GM21723 (cell line): ENCODE measurements around the gene CARD10.

Experiments
- ATAC-seq: cut with Tn5 transposase; IDR thresholded peaks from one replicate; pipeline ENCODE4 v1.9.1; 2021; ENCODE audit warnings: mild to moderate bottlenecking, moderate library complexity; ENCODE audit not compliant: unreplicated experiment

Gene CARD10

GRCh38 chr22:37491106-37491505 is 28.1 kb downstream of the CARD10 start:
- ATAC-seq: no peak

GRCh38 chr22:37489983-37490382 is 29.2 kb downstream of the CARD10 start:
- ATAC-seq: no peak

- no peak for ATAC-seq
Measured at GRCh38 chr22:37488337-37489135, 30.7 kb downstream of the CARD10 start.

- no peak for ATAC-seq
Measured at GRCh38 chr22:37487571-37487970, 31.6 kb downstream of the CARD10 start.

- ATAC-seq: no peak
Measured at GRCh38 chr22:37487129-37487528, 32.1 kb downstream of the CARD10 start.

GRCh38 chr22:37486224-37486845 is 32.9 kb downstream of the CARD10 start, which contains the start of gene MFNG:
Gene MFNG (minus strand): TSS chr22:37486384. CDS start chr22:37486177, 207 bp downstream.
- peak; percentile 54 for ATAC-seq

- ATAC-seq: peak; percentile 26
Measured at GRCh38 chr22:37485395-37486223, 33.6 kb downstream of the CARD10 start.

- peak; percentile 43 for ATAC-seq
Measured at GRCh38 chr22:37484480-37485394, 34.5 kb downstream of the CARD10 start.

GRCh38 chr22:37483050-37483449 is 36.2 kb downstream of the CARD10 start:
- no peak for ATAC-seq

- no peak for ATAC-seq
Measured at GRCh38 chr22:37482244-37482643, 37.0 kb downstream of the CARD10 start.

- no peak for ATAC-seq
Measured at GRCh38 chr22:37481347-37481907, 37.8 kb downstream of the CARD10 start.

GRCh38 chr22:37480387-37481346 is 38.5 kb downstream of the CARD10 start:
- no peak for ATAC-seq

GRCh38 chr22:37479196-37479595 is 40.0 kb downstream of the CARD10 start:
- ATAC-seq: no peak

GRCh38 chr22:37476389-37477329 is 42.6 kb downstream of the CARD10 start:
- ATAC-seq: no peak

GRCh38 chr22:37474447-37475090 is 44.6 kb downstream of the CARD10 start:
- ATAC-seq: no peak

GRCh38 chr22:37473437-37473946 is 45.7 kb downstream of the CARD10 start:
- no peak for ATAC-seq

- no peak for ATAC-seq
Measured at GRCh38 chr22:37472418-37473006, 46.7 kb downstream of the CARD10 start.
